Measurements from ENCODE around the gene TAF1D.

DNA sequence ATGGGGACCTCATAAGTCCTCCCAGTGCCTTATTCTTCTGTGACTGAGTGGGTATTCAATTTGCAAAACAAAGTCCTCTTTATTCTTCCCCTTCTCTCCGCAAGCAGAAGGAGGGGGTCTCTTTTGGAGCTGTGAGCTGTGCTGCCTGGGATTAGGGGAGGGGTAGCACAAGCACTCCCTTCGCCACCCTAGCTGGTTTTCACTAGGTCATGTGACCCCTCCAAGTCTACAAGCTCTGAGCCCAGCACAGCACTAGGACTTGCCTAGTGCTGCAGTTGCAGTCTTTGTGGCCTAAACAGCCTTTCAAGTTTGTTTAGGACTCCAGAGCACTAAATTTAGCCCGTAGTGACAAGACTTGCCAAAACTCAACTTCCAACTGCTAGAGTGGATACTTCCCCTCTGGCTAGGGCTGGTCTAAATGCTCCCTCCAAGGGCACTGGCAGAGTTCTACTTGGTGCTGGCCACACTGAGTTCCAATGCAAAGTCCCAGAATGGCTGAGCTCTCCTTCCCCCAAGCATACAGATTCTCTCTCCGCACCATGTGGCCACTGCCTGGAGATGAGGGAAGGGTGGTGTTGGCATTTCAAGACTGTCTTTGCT, 25.4 kb downstream of the TAF1D start:
- TF ChIP-seq, protein P1, sequence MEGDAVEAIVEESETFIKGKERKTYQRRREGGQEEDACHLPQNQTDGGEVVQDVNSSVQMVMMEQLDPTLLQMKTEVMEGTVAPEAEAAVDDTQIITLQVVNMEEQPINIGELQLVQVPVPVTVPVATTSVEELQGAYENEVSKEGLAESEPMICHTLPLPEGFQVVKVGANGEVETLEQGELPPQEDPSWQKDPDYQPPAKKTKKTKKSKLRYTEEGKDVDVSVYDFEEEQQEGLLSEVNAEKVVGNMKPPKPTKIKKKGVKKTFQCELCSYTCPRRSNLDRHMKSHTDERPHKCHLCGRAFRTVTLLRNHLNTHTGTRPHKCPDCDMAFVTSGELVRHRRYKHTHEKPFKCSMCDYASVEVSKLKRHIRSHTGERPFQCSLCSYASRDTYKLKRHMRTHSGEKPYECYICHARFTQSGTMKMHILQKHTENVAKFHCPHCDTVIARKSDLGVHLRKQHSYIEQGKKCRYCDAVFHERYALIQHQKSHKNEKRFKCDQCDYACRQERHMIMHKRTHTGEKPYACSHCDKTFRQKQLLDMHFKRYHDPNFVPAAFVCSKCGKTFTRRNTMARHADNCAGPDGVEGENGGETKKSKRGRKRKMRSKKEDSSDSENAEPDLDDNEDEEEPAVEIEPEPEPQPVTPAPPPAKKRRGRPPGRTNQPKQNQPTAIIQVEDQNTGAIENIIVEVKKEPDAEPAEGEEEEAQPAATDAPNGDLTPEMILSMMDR (IDR thresholded peaks at IDR 0.05) = no peak
- no peak for TF ChIP-seq POLR2A (IDR thresholded peaks at IDR 0.05)
